ENCODE data around the gene TFAM.
"Not testable (repeated sequence)": the region's sequence is repeated elsewhere in the genome, so short reads cannot be mapped to it uniquely, and the experiment has no call there.

TFAM gene

DNA sequence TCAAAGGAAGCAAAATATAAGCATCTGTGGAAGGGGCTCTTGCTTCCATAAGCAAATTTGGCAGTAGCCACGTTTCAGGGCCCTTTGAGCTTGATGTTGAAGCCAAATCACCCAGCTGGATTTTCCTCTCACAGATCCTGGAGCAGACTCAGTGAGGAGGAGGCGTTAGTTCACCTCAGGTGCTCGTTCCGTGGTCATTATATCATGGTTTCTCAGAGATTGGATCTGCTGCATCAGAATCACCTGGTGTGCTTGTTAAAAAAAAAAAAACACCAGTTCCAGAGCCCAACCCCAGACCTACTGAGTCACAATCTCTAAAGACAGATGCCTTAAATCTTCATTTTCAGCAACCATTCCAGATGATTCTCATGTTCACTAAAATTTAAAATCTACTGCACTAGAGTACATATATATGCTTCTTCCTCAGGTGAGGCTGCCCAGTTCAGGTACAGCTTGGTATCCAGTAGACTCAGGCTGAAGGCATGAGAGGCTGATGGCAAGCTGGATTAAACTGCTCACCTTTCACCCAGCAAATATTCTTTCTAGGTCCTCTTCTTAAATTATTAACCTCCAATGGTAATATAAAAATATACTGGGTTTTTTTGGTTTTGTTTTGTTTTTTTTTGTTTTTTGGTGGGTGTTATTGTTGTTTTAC, 24.9 kb downstream of the TFAM start:
- Histone ChIP-seq H3K9ac (ENCODE audit: low read length) (no peak overlapping the region), H3K27ac (ENCODE audit: low read depth, low read length) (no peak overlapping the region), H3K23ac (ENCODE audit: low read length) (no peak overlapping the region), H3K4me1 (ENCODE audit: control insufficient read depth, low read depth, low read length) (no peaks in the 10 kb centered on the region), H3K4me3 (ENCODE audit: low read length) (no peak overlapping the region), H3K79me1 (ENCODE audit: low read length) (no peaks in the 10 kb centered on the region), H3K18ac (ENCODE audit: low read length) (no peak overlapping the region), H4K8ac (ENCODE audit: low read depth, low read length) (no peak overlapping the region), H4K5ac (ENCODE audit: low read length) (no peak overlapping the region), H2BK120ac (ENCODE audit: low read depth, low read length) (no peak overlapping the region), H3K79me2 (ENCODE audit: control insufficient read depth, insufficient read depth, low read length) (no peaks in the 10 kb centered on the region), H2BK15ac (replicated peaks; ENCODE audit: low read depth) (no peak overlapping the region), H3K27me3 (ENCODE audit: insufficient read depth, low read length, poor library complexity) (no peaks in the 10 kb centered on the region), H2BK5ac (ENCODE audit: low read length) (no peak overlapping the region), H3K56ac (ENCODE audit: low read length) (no peak overlapping the region), H3K4me2 (ENCODE audit: low read length) (no peak overlapping the region), H3K4ac (ENCODE audit: low read depth, low read length) (no peak overlapping the region), H3K36me3 (ENCODE audit: control insufficient read depth, insufficient read depth, low read length) (no peaks in the 10 kb centered on the region), H2AK5ac (ENCODE audit: low read length) (no peak overlapping the region)
- WGBS (ENCODE audit: extremely low coverage, insufficient coverage, low lambda C conversion rate) = no CpG with 5 or more reads among the region's 4 CpGs
- no peak for DNase-seq

DNA sequence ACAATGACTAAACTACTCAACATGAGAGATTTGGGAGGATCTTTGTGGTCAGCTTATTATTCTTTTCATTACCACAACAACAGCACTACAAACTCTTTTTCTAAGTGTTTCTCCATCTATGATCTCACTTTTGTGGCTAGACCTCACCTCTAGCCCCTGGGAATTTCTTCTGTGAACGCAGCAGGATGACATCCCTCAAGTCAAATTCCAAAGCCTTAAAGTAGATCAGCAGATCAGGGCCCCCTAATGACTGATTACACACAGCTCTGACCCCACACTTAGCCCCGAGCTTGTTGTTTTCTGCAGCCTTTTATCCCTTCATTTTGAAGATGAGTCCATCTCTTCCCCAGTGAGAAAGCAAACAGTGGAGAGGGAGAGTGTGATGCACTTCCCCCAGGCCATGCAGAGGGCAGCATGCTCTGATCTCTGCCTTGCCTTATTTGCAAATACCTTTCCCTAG, 27.3 kb downstream of the TFAM start:
- Histone ChIP-seq H2BK120ac (ENCODE audit: low read depth, low read length) (no peak overlapping the region), H3K23ac (ENCODE audit: low read length) (no peak overlapping the region), H2AK5ac (ENCODE audit: low read length) (no peak overlapping the region), H4K5ac (ENCODE audit: low read length) (no peak overlapping the region), H3K4me2 (ENCODE audit: low read length) (no peak overlapping the region), H3K4me1 (ENCODE audit: control insufficient read depth, low read depth, low read length) (no peaks in the 10 kb centered on the region), H4K8ac (ENCODE audit: low read depth, low read length) (no peak overlapping the region), H3K4ac (ENCODE audit: low read depth, low read length) (no peak overlapping the region), H2BK15ac (replicated peaks; ENCODE audit: low read depth) (no peak overlapping the region), H3K79me2 (ENCODE audit: control insufficient read depth, insufficient read depth, low read length) (no peaks in the 10 kb centered on the region), H3K56ac (ENCODE audit: low read length) (no peak overlapping the region), H3K4me3 (ENCODE audit: low read length) (no peak overlapping the region), H2BK5ac (ENCODE audit: low read length) (no peak overlapping the region), H3K36me3 (ENCODE audit: control insufficient read depth, insufficient read depth, low read length) (no peaks in the 10 kb centered on the region), H3K27me3 (ENCODE audit: insufficient read depth, low read length, poor library complexity) (no peaks in the 10 kb centered on the region), H3K9ac (ENCODE audit: low read length) (no peak overlapping the region), H3K18ac (ENCODE audit: low read length) (no peak overlapping the region), H3K79me1 (ENCODE audit: low read length) (no peaks in the 10 kb centered on the region), H3K27ac (ENCODE audit: low read depth, low read length) (no peak overlapping the region)
- DNase-seq = peak; percentile 80
- no CpG with 5 or more reads among the region's 2 CpGs for WGBS (ENCODE audit: extremely low coverage, insufficient coverage, low lambda C conversion rate)

DNA sequence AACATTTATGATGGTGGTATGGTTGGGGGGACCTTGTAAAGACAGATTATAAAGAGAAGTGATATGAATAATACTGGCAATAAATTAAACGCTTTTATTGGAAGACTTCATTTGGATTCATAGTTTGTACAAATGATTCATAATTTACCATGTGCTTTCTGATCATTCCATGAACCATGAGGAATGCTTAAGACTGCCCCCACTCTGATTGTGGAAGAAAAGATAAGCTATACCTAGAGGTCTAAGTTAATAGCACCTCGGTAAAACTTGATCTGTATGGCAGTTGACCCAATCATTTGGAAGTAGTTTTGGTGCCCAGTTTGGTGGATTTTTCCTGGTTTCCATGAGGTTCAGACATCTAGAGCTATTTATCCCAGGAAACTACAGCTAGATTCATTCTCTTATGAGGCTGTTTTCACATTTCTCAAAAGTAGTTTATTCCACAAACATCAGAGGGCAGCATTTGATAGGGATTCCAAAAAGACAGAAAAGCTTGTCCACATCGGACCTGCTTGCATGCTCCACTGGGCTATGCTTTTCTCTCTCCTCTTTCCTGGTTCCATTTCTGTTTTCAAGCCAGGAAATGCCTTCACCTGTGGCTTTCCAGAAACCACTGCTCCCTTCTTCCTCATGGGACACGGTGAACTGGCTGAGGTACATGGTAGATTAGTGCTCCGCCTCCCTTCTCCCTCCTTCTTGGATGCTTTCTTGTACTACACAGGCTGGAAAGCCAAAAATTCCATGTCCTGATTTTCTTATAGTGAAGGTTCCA, 29.2 kb downstream of the TFAM start:
- H4K8ac ChIP-seq (ENCODE audit: low read depth, low read length) = no peak overlapping the region
- H3K18ac ChIP-seq (ENCODE audit: low read length) = no peak overlapping the region
- WGBS (ENCODE audit: extremely low coverage, insufficient coverage, low lambda C conversion rate) = no CpG with 5 or more reads among the region's 5 CpGs
- no peak overlapping the region for H3K9ac ChIP-seq (ENCODE audit: low read length)
- H2AK5ac ChIP-seq (ENCODE audit: low read length) = no peak overlapping the region
- no peak overlapping the region for H3K27ac ChIP-seq (ENCODE audit: low read depth, low read length)
- no peaks in the 10 kb centered on the region for H3K27me3 ChIP-seq (ENCODE audit: insufficient read depth, low read length, poor library complexity)
- no peak overlapping the region for H3K4ac ChIP-seq (ENCODE audit: low read depth, low read length)
- no peak overlapping the region for H3K23ac ChIP-seq (ENCODE audit: low read length)
- no peak overlapping the region for H2BK120ac ChIP-seq (ENCODE audit: low read depth, low read length)
- H3K56ac ChIP-seq (ENCODE audit: low read length) = no peak overlapping the region
- no peaks in the 10 kb centered on the region for H3K79me1 ChIP-seq (ENCODE audit: low read length)
- no peak overlapping the region for H4K5ac ChIP-seq (ENCODE audit: low read length)
- H3K79me2 ChIP-seq (ENCODE audit: control insufficient read depth, insufficient read depth, low read length) = no peaks in the 10 kb centered on the region
- H2BK5ac ChIP-seq (ENCODE audit: low read length) = no peak overlapping the region
- no peak overlapping the region for H3K4me3 ChIP-seq (ENCODE audit: low read length)
- no peaks in the 10 kb centered on the region for H3K4me1 ChIP-seq (ENCODE audit: control insufficient read depth, low read depth, low read length)
- H2BK15ac ChIP-seq (replicated peaks; ENCODE audit: low read depth) = no peak overlapping the region
- DNase-seq = peak; percentile 55
- H3K4me2 ChIP-seq (ENCODE audit: low read length) = no peak overlapping the region
- H3K36me3 ChIP-seq (ENCODE audit: control insufficient read depth, insufficient read depth, low read length) = no peaks in the 10 kb centered on the region

DNA sequence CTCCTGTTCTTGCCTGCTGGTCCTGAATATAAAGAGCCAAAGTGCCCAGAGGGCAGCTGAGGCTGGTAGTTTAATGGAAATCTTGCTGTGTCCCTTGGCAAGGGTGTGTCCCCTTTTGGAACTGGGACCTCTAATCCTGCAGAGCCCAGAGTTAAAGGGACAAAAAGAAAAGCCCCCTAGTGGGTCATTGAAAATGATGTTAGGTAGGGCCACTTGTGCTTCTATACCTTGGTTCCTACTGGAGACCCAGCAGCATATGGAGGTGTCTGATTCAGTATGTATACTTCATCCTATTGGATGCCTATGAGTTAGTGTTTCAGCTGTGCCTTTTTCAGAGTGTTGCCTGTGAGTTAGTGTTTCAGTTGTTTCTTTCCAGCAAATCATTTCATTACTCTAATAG, 30.5 kb downstream of the TFAM start:
- H3K56ac ChIP-seq (ENCODE audit: low read length) = no peak overlapping the region
- H2BK5ac ChIP-seq (ENCODE audit: low read length) = no peak overlapping the region
- no peak overlapping the region for H2BK15ac ChIP-seq (replicated peaks; ENCODE audit: low read depth)
- no peak overlapping the region for H3K27ac ChIP-seq (ENCODE audit: low read depth, low read length)
- H2AK5ac ChIP-seq (ENCODE audit: low read length) = no peak overlapping the region
- no peak overlapping the region for H4K5ac ChIP-seq (ENCODE audit: low read length)
- no peaks in the 10 kb centered on the region for H3K79me2 ChIP-seq (ENCODE audit: control insufficient read depth, insufficient read depth, low read length)
- no peaks in the 10 kb centered on the region for H3K36me3 ChIP-seq (ENCODE audit: control insufficient read depth, insufficient read depth, low read length)
- H3K9ac ChIP-seq (ENCODE audit: low read length) = no peak overlapping the region
- peak; percentile 5 for DNase-seq
- no peak overlapping the region for H2BK120ac ChIP-seq (ENCODE audit: low read depth, low read length)
- H3K4me3 ChIP-seq (ENCODE audit: low read length) = no peak overlapping the region
- H3K4me2 ChIP-seq (ENCODE audit: low read length) = no peak overlapping the region
- H3K27me3 ChIP-seq (ENCODE audit: insufficient read depth, low read length, poor library complexity) = no peaks in the 10 kb centered on the region
- no peak overlapping the region for H3K18ac ChIP-seq (ENCODE audit: low read length)
- no peaks in the 10 kb centered on the region for H3K4me1 ChIP-seq (ENCODE audit: control insufficient read depth, low read depth, low read length)
- no peak overlapping the region for H3K4ac ChIP-seq (ENCODE audit: low read depth, low read length)
- H4K8ac ChIP-seq (ENCODE audit: low read depth, low read length) = no peak overlapping the region
- H3K23ac ChIP-seq (ENCODE audit: low read length) = no peak overlapping the region
- no peaks in the 10 kb centered on the region for H3K79me1 ChIP-seq (ENCODE audit: low read length)

DNA sequence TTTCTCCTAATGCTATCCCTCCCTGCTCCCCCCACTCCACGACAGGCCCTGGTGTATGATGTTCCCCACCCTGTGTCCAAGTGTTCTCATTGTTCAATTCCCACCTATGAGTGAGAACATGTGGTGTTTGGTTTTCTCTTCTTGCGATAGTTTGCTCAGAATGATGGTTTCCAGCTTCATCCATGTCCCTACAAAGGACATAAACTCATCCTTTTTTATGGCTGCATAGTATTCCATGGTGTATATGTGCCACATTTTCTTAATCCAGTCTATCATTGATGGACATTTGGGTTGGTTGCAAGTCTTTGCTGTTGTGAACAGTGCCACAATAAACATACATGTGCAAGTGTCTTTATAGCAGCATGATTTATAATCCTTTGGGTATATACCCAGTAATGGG, 32.7 kb downstream of the TFAM start:
- not testable (repeated sequence) for H3K4me1 ChIP-seq (ENCODE audit: control insufficient read depth, low read depth, low read length); H3K27ac ChIP-seq (ENCODE audit: low read depth, low read length); H2BK15ac ChIP-seq (replicated peaks; ENCODE audit: low read depth); H3K23ac ChIP-seq (ENCODE audit: low read length); H3K4me2 ChIP-seq (ENCODE audit: low read length); H3K4ac ChIP-seq (ENCODE audit: low read depth, low read length); H3K36me3 ChIP-seq (ENCODE audit: control insufficient read depth, insufficient read depth, low read length); H4K5ac ChIP-seq (ENCODE audit: low read length); H3K18ac ChIP-seq (ENCODE audit: low read length); H3K56ac ChIP-seq (ENCODE audit: low read length); H3K79me2 ChIP-seq (ENCODE audit: control insufficient read depth, insufficient read depth, low read length); H2BK120ac ChIP-seq (ENCODE audit: low read depth, low read length); H3K4me3 ChIP-seq (ENCODE audit: low read length); DNase-seq; H2BK5ac ChIP-seq (ENCODE audit: low read length); H2AK5ac ChIP-seq (ENCODE audit: low read length); H3K27me3 ChIP-seq (ENCODE audit: insufficient read depth, low read length, poor library complexity); H3K9ac ChIP-seq (ENCODE audit: low read length); H4K8ac ChIP-seq (ENCODE audit: low read depth, low read length); H3K79me1 ChIP-seq (ENCODE audit: low read length)
- WGBS (ENCODE audit: extremely low coverage, insufficient coverage, low lambda C conversion rate) = no CpG with 5 or more reads among the region's 2 CpGs

Data from mesendoderm (in vitro differentiated cells).